BE2C (cell line): Measurements from ENCODE around the gene SIT1.

Experiments used
- DNase-seq: peaks from one replicate; pipeline ENCODE4 v3.0.0-alpha.2; 2020
- H3K27me3 ChIP-seq: fragments of 250-450 bp; sonication (Bioruptor Pico); 2 replicates; pipeline ENCODE4 v1.5.1; 2020; ENCODE audit warnings: mild to moderate bottlenecking
- H3K36me3 ChIP-seq: fragments of 250-450 bp; sonication (Bioruptor Pico); 2 replicates; pipeline ENCODE4 v1.5.1; 2020; ENCODE audit warnings: mild to moderate bottlenecking
- H3K4me1 ChIP-seq: fragments of 250-450 bp; sonication (Bioruptor Pico); 2 replicates; pipeline ENCODE4 v1.5.1; 2020
- H3K4me3 ChIP-seq: 2 replicates; pipeline ENCODE4 v1.5.1; 2011; ENCODE audit warnings: low read depth, low read length
- H3K9me3 ChIP-seq: fragments of 250-450 bp; sonication (Bioruptor Pico); 2 replicates; pipeline ENCODE4 v1.5.1; 2020
- CTCF ChIP-seq: IDR thresholded peaks from 2 replicates; pipeline ENCODE4 v1.5.1; 2012; ENCODE audit warnings: mild to moderate bottlenecking, low read depth, low read length

SIT1 gene

GRCh38 chr9:35618854-35619799, 31.6 kb downstream of the SIT1 start:
- TF ChIP-seq CTCF: no peak
- H3K4me3 ChIP-seq: no peak overlapping the region
- H3K27me3 ChIP-seq: peaks cover 6% of the 10 kb centered on the region
- H3K36me3 ChIP-seq: no peaks in the 10 kb centered on the region
- H3K4me1 ChIP-seq: no peaks in the 10 kb centered on the region
- no peak for DNase-seq
- no peaks in the 10 kb centered on the region for H3K9me3 ChIP-seq

DNA sequence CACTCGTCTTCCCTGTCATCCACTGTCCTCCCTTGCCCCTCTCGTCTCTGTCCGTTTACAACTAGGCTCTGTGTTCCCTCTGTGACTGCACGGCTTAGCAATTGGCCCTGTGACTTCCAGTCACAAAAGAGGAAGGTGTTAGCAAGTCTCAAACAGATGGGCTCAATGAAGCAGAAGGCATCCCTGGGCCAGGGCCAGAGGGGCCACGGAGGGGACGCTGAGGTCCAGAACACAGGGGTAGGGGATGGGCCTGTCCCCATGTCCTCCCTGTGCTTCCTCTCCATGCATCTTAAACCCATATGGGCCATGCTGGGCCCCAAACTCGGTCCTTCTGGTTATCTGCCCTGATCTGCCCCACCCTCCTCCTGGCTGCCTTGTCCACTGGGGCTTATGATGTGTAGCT, 32.4 kb downstream of the SIT1 start, which contains the start of gene CD72:
TSS of gene CD72 (minus strand) at position 89 of the 403 bp plus-strand sequence. CDS start 110 bp downstream, outside the sequence.
- Histone ChIP-seq H3K27me3 (peaks cover 6% of the 10 kb centered on the region), H3K36me3 (no peaks in the 10 kb centered on the region), H3K4me1 (no peaks in the 10 kb centered on the region), H3K9me3 (no peaks in the 10 kb centered on the region), H3K4me3 (peak within 1 kb of the TSS; percentile 54)
- no peak for DNase-seq
- TF ChIP-seq CTCF: no peak

GRCh38 chr9:35617548-35617947, 33.2 kb downstream of the SIT1 start:
- no peak for TF ChIP-seq CTCF
- peak overlapping the region; percentile 54 for H3K4me3 ChIP-seq
- no peaks in the 10 kb centered on the region for H3K36me3 ChIP-seq
- H3K9me3 ChIP-seq: no peaks in the 10 kb centered on the region
- peaks cover 6% of the 10 kb centered on the region for H3K27me3 ChIP-seq
- DNase-seq: no peak
- H3K4me1 ChIP-seq: no peaks in the 10 kb centered on the region

DNA sequence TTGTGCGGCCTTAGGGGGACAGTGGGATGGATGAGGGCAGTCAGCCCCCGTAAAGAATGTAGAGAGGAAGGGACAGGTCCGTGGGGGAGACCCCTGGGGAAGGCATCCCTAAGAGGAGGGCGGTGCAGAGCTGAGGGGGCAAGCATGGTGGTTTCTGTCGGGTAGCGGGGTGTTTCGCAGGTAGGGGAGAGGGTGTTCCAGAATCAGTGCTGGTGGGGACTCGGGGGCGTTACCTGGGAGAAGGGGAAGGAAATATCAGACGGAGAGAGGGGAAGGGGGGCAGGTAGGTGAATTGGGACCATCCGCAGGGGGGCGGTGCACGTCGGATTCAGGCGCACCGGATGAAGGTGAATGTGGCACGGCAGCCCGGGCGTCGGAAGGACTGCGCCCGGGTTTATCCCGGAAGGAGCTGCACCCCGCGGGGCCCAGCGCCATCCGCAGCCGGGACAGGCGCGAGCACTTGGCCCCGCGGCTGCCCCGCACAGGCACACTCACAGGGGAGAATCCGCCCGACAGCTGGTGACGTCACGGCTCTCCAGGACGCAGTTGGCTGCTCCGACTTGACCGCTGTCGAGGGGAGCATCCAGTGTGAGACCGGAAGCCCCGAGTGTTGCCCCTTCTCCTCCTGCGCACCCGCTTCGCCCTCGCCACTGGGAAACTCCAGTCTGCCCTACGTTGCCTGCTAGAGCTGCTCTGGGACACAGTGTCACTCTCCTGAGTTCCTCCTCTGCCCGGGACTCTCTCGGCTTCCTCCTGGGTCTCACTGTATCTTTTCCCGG, 33.9 kb downstream of the SIT1 start:
- peaks cover 6% of the 10 kb centered on the region for H3K27me3 ChIP-seq
- no peaks in the 10 kb centered on the region for H3K36me3 ChIP-seq
- peak overlapping the region; percentile 54 for H3K4me3 ChIP-seq
- H3K9me3 ChIP-seq: no peaks in the 10 kb centered on the region
- DNase-seq: peak; percentile 61
- peak; percentile 6; the same call in 1 of the 2 replicates for TF ChIP-seq CTCF
- no peaks in the 10 kb centered on the region for H3K4me1 ChIP-seq

GRCh38 chr9:35615981-35616680, 34.6 kb downstream of the SIT1 start:
- H3K4me1 ChIP-seq: no peaks in the 10 kb centered on the region

More at GRCh38 chr9:35615981-35616680, 34.6 kb downstream of the SIT1 start:
- no peak overlapping the region for H3K4me3 ChIP-seq
- TF ChIP-seq CTCF: no peak
- no peaks in the 10 kb centered on the region for H3K9me3 ChIP-seq
- peaks cover 6% of the 10 kb centered on the region for H3K27me3 ChIP-seq
- DNase-seq: no peak
- H3K36me3 ChIP-seq: no peaks in the 10 kb centered on the region
